HG03095 (cell line): ENCODE measurements around the gene PDCD7.
"Not testable (repeated sequence)": the region's sequence is repeated elsewhere in the genome, so short reads cannot be mapped to it uniquely, and the experiment has no call there.

Experiments
- ATAC-seq: cut with Tn5 transposase; IDR thresholded peaks from one replicate; pipeline ENCODE4 v1.9.1; 2021; ENCODE audit warnings: moderate library complexity; ENCODE audit not compliant: unreplicated experiment

The PDCD7 gene

GRCh38 chr15:65075607-65076395 lies 57.8 kb downstream of the PDCD7 start:
- ATAC-seq = not testable (repeated sequence)

- ATAC-seq = not testable (repeated sequence)
Observed at GRCh38 chr15:65074946-65075345, 58.7 kb downstream of the PDCD7 start.

GRCh38 chr15:65072617-65073016 lies 61.0 kb downstream of the PDCD7 start:
- ATAC-seq = no peak

- ATAC-seq = no peak
Observed at GRCh38 chr15:65072027-65072426, 61.6 kb downstream of the PDCD7 start.

GRCh38 chr15:65071381-65071811 lies 62.2 kb downstream of the PDCD7 start:
- no peak for ATAC-seq

GRCh38 chr15:65069779-65070546 lies 63.6 kb downstream of the PDCD7 start:
- no peak for ATAC-seq

GRCh38 chr15:65069179-65069578 lies 64.4 kb downstream of the PDCD7 start:
- ATAC-seq = no peak

GRCh38 chr15:65068403-65068788 lies 65.2 kb downstream of the PDCD7 start:
- ATAC-seq = no peak

GRCh38 chr15:65067645-65068402 lies 65.8 kb downstream of the PDCD7 start, which contains the start of gene RASL12:
RASL12 (minus strand) TSS chr15:65067991; CDS start chr15:65067835, 156 bp downstream.
- ATAC-seq = no peak
